Vagina (tissue), 2 donors: ENCODE data around the gene ZBTB5. TPM values are rescaled to one million over a fixed set of nuclear protein-coding genes. Genes with fewer than 3 reads are reported as not detected.

Experiments used
- DNase-seq, 2 donors: peaks; one replicate each; pipeline ENCODE4 v3.0.0-alpha.2; 2017; ENCODE audit errors: extremely low spot score in 2 of 2
- H3K27ac ChIP-seq: fragments of 200-600 bp; sonication (generic); one replicate; pipeline ENCODE4 v1.5.1; 2019
- H3K27me3 ChIP-seq: fragments of 200-600 bp; sonication (generic); one replicate; pipeline ENCODE4 v1.5.1; 2019
- H3K36me3 ChIP-seq, 2 donors: fragments of 200-600 bp; sonication (generic); one replicate each; pipeline ENCODE4 v1.5.1; 2017 to 2019
- H3K4me1 ChIP-seq: fragments of 200-600 bp; sonication (generic); one replicate; pipeline ENCODE4 v1.5.1; 2019
- H3K4me3 ChIP-seq, 2 donors: fragments of 200-600 bp; sonication (generic); 1 replicate in 1 of 2; 2 replicates in 1 of 2; pipeline ENCODE4 v1.5.1; 2016 to 2019
- H3K9me3 ChIP-seq: fragments of 200-600 bp; sonication (generic); one replicate; pipeline ENCODE4 v1.5.1; 2019
- POLR2A ChIP-seq, 2 donors: fragments of 450-650 bp; IDR thresholded peaks; one replicate each; pipeline ENCODE4 v1.6.1; 2017; ENCODE audit warnings: antibody characterized with exemption in 2 of 2, mild to moderate bottlenecking in 2 of 2, moderate library complexity in 2 of 2
- POLR2AphosphoS5 ChIP-seq, 2 donors: sonication (generic); formaldehyde crosslinking; IDR thresholded peaks; one replicate each; pipeline ENCODE4 v1.9.0; 2017; ENCODE audit warnings: antibody characterized with exemption in 2 of 2, mild to moderate bottlenecking in 2 of 2, low read depth in 1 of 2; ENCODE audit not compliant: insufficient read depth in 1 of 2
- intact Hi-C: fragments of 100-400 bp; cut with DNase I; formaldehyde crosslinking; loops from one replicate; pipeline ENCODE4 v1.15.1; 2023
- total RNA-seq: library from RNA; depleted of rRNA; stranded (reverse); fragments of >200 nt; gene quantifications from one replicate; pipeline ENCODE4 v1.2.3, GENCODE V29; 2016
- TF ChIP-seq, protein P1 (sequence below), 3 experiments: fragments of 450-650 bp in 2 of 3; fragments of 200-600 bp in 1 of 3; sonication (generic) in 1 of 3; IDR thresholded peaks; one replicate each; pipeline ENCODE4 v1.5.1; 2017 to 2019; ENCODE audit warnings: antibody characterized with exemption in 3 of 3, mild to moderate bottlenecking in 2 of 3, moderate library complexity in 2 of 3

Gene ZBTB5
- total RNA-seq, 1 donor from 2014 or later, result 17.9 TPM

DNA sequence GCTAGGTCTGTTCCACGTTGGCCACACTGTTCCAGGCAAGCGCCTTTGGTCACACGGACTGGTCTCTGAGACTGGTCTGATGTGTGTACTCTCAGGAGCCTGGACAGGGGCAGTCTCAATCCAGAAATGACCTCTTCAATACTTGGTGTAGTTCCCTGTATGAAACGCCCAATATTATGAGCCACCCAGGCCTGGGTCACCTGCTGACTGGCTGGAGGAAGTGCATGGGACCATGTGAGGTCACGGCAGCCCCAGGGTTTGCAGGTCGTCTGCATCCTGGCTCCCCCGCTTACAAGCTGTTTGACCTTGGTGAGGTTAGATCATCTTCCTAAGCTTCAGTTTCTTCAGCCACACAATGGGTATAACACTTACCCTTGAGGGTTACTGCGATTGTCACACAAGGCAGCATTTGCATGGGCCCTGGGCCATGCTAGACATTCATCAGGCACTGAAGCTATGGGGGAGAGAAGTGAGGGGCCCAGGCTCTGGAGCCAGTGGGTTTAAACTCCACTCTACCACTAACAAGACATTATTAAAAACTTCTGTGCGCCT, 47.9 kb downstream of the ZBTB5 start:
- no peak overlapping the region for H3K4me3 ChIP-seq
- no peak overlapping the region for H3K27ac ChIP-seq
- H3K4me1 ChIP-seq, result peaks cover 13% of the 10 kb centered on the region
- H3K9me3 ChIP-seq, result no peaks in the 10 kb centered on the region
- no peak for TF ChIP-seq POLR2A (IDR thresholded peaks at IDR 0.05)
- no peak for TF ChIP-seq POLR2AphosphoS5 (IDR thresholded peaks at IDR 0.05; ENCODE audit: insufficient read depth in 1 of 2, low read depth in 1 of 2)
- TF ChIP-seq, protein P1, sequence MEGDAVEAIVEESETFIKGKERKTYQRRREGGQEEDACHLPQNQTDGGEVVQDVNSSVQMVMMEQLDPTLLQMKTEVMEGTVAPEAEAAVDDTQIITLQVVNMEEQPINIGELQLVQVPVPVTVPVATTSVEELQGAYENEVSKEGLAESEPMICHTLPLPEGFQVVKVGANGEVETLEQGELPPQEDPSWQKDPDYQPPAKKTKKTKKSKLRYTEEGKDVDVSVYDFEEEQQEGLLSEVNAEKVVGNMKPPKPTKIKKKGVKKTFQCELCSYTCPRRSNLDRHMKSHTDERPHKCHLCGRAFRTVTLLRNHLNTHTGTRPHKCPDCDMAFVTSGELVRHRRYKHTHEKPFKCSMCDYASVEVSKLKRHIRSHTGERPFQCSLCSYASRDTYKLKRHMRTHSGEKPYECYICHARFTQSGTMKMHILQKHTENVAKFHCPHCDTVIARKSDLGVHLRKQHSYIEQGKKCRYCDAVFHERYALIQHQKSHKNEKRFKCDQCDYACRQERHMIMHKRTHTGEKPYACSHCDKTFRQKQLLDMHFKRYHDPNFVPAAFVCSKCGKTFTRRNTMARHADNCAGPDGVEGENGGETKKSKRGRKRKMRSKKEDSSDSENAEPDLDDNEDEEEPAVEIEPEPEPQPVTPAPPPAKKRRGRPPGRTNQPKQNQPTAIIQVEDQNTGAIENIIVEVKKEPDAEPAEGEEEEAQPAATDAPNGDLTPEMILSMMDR (IDR thresholded peaks at IDR 0.05), result no peak
- no peak for DNase-seq
- H3K36me3 ChIP-seq, result no peaks in the 10 kb centered on the region
- intact Hi-C loops, result no loop called here
- H3K27me3 ChIP-seq, result no peaks in the 10 kb centered on the region

DNA sequence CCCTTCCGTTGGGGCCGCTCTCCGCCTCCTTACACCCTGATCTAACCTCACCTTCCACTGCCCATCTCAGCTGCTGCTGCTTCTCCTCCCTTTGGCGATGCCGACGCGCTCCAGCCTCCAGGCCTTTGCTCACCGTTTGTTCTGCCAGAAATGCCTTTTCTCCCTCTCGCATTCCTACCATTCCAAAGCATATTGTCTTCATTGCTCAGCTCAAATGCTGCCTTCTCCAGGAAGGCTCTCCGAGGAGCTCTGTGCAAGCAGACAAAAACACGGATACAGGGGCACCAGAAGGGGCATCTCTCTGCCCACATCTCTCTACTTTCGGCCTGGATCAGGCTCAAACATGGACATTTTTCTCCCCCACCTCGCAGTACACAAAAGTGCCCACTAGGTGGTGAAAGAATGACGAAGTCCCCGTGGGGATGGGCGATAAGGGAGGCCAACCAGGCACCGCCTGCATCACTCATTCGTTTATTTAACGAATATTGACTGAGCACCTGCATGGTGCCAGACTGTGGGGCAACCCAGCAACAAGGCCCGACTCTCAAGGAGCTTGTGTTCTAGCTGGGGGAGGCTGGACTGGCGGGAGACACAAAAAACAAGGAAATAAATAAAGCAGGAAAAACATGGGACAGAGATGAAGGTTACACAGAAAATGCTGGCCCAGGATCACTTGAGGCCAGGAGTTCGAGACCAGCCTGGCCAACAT, 50.1 kb downstream of the ZBTB5 start:
- no peak for DNase-seq
- intact Hi-C loops, result no loop called here
- no peak overlapping the region for H3K27ac ChIP-seq

DNA sequence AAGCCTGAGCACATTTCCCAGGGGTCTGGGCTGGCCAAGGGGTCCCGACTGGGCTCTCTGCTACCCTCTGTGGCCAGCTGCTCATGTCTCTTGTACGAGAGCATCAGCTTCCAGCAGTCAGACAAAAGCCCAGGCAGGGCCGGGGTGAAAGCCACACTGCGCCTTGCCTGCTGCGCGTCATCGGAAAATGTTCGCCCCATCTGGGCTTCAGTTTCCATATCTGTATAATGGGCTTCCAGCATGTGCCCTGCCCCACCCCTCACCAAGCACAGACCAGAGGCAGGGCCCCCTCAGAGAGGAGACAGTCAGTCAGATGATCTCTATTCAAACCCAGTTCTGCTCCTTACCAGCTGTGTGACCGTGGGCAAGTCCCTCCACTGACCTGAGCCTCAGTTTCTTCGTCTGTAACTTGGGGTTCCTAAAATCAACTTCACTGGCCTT, 50.7 kb downstream of the ZBTB5 start:
- no peak overlapping the region for H3K27ac ChIP-seq
- intact Hi-C loops, result no loop called here
- H3K27me3 ChIP-seq, result no peaks in the 10 kb centered on the region
- H3K36me3 ChIP-seq, result no peaks in the 10 kb centered on the region
- no peaks in the 10 kb centered on the region for H3K9me3 ChIP-seq
- DNase-seq, result no peak
- no peak for TF ChIP-seq POLR2A (IDR thresholded peaks at IDR 0.05)
- no peak for TF ChIP-seq POLR2AphosphoS5 (IDR thresholded peaks at IDR 0.05; ENCODE audit: insufficient read depth in 1 of 2, low read depth in 1 of 2)
- TF ChIP-seq, protein P1 (IDR thresholded peaks at IDR 0.05), result no peak
- no peak overlapping the region for H3K4me3 ChIP-seq
- H3K4me1 ChIP-seq, result peaks cover 8% of the 10 kb centered on the region

More for the DNA sequence above, 50.1 kb downstream of the ZBTB5 start:
- TF ChIP-seq POLR2A (IDR thresholded peaks at IDR 0.05), result no peak
- TF ChIP-seq, protein P1 (IDR thresholded peaks at IDR 0.05), result peak; percentile 63 to 75 (median 67)
- peak in 1 of 2 donors; percentile 20 for TF ChIP-seq POLR2AphosphoS5 (IDR thresholded peaks at IDR 0.05; ENCODE audit: insufficient read depth in 1 of 2, low read depth in 1 of 2)
- Histone ChIP-seq H3K27me3 (no peaks in the 10 kb centered on the region), H3K4me1 (peaks cover 8% of the 10 kb centered on the region), H3K4me3 (no peak overlapping the region), H3K36me3 (no peaks in the 10 kb centered on the region), H3K9me3 (no peaks in the 10 kb centered on the region)

DNA sequence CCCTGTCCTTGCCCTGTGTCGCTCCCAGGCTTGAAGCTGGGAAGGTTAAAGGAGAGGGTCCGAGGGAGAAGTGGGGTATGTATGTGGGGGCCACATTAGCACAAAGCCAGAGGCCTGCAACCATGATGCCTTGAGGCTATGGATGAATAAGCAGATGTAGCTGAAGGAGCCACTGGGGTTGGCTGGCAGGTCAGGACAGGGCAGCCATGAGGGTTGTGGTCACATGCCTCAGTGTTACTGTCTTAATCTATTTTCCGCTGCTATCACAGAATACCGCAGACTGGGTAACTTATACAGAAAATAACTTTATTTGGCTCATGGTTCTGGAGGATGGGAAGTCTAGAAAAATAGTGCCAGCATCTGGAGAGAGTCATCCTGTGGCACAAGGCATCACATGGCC, 51.9 kb downstream of the ZBTB5 start:
- intact Hi-C loops, result no loop called here
- TF ChIP-seq POLR2AphosphoS5 (IDR thresholded peaks at IDR 0.05; ENCODE audit: insufficient read depth in 1 of 2, low read depth in 1 of 2) (no peak), POLR2A (IDR thresholded peaks at IDR 0.05) (no peak)
- TF ChIP-seq, protein P1 (IDR thresholded peaks at IDR 0.05), result no peak
- no peaks in the 10 kb centered on the region for H3K36me3 ChIP-seq
- no peaks in the 10 kb centered on the region for H3K9me3 ChIP-seq
- H3K4me1 ChIP-seq, result peaks cover 8% of the 10 kb centered on the region
- H3K4me3 ChIP-seq, result no peak overlapping the region
- H3K27me3 ChIP-seq, result no peaks in the 10 kb centered on the region
- H3K27ac ChIP-seq, result no peak overlapping the region
- DNase-seq, result no peak
